Measurements from ENCODE around the gene MID1.

Gene MID1

GRCh38 chrX:10518073-10518472 is 102.3 kb downstream of the MID1 start:
- TF ChIP-seq MYNN (tag by site-specific recombination; IDR thresholded peaks at IDR 0.05; ENCODE audit: borderline replicate concordance) (no peak), ZNF585B (tag by site-specific recombination; IDR thresholded peaks at IDR 0.05) (no peak), SCRT1 (tag by site-specific recombination; IDR thresholded peaks at IDR 0.05; ENCODE audit: borderline replicate concordance) (no peak), ZBTB26 (tag by site-specific recombination; optimal IDR thresholded peaks at IDR 0.05) (no peak), ZNF404 (tag by site-specific recombination; IDR thresholded peaks at IDR 0.05) (no peak), ZNF292 (tag by site-specific recombination; IDR thresholded peaks at IDR 0.05; ENCODE audit: borderline replicate concordance, low read depth) (no peak), GLIS2 (tag by site-specific recombination; IDR thresholded peaks at IDR 0.05) (no peak), WT1 (tag by site-specific recombination; IDR thresholded peaks at IDR 0.05) (no peak), ZNF184 (tag by site-specific recombination; IDR thresholded peaks at IDR 0.05) (no peak), ZNF707 (tag by site-specific recombination; IDR thresholded peaks at IDR 0.05) (no peak), ZNF514 (tag by site-specific recombination; IDR thresholded peaks at IDR 0.05) (no peak), ZNF280D (tag by site-specific recombination; IDR thresholded peaks at IDR 0.05) (no peak), ZNF416 (tag by site-specific recombination; IDR thresholded peaks at IDR 0.05) (no peak), ZNF148 (tag by site-specific recombination; IDR thresholded peaks at IDR 0.05; ENCODE audit: borderline replicate concordance) (no peak)
- Histone ChIP-seq H3K4me1 (ENCODE audit: control insufficient read depth, insufficient read depth, low read length) (no peaks in the 10 kb centered on the region), H3K27ac (ENCODE audit: extremely low read depth, low read depth, low read length) (no peak overlapping the region), H3K36me3 (ENCODE audit: control insufficient read depth in 2 of 2, insufficient read depth in 1 of 2, low read length in 2 of 2) (peaks cover 0 to 64% of the 10 kb centered on the region in 2 experiments; a peak in 1 of 3 replicates), H3K4me3 (ENCODE audit: low read depth, low read length) (no peak overlapping the region), H3K9me3 (ENCODE audit: control insufficient read depth, insufficient read depth, low read depth, low read length) (no peaks in the 10 kb centered on the region)
- CTCF ChIA-PET = no interaction called here
- POLR2A ChIA-PET = no interaction called here

DNA sequence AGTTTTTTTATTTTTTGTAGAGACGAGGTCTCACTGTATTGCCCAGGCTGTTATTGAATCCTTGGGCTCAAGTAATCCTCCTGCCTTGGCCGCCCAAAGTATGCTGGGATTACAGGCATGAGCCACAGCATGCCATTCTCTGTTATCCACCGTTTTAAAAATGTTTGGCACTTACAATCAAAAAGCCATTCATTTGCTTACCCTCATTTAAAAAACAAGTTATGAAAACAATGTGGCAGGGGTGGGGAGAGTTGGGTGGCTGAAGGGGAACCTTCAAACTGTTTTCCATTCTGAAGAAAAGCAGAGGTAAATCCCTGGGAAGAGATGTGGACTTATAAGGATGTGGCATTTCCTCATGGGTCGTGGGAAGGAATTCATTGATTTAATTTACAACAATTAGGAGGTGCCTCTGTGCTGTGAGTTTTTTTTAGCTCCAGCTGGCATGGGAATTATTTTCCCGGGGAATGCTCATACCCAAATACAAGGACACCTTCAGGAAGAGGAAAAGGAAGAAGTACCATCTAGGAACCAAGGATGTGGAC is 103.5 kb downstream of the MID1 start:
- ChIA-PET CTCF (no interaction called here), POLR2A (no interaction called here)
- Histone ChIP-seq H3K4me1 (ENCODE audit: control insufficient read depth, insufficient read depth, low read length) (no peaks in the 10 kb centered on the region), H3K9me3 (ENCODE audit: control insufficient read depth, insufficient read depth, low read depth, low read length) (no peaks in the 10 kb centered on the region), H3K4me3 (ENCODE audit: low read depth, low read length) (no peak overlapping the region), H3K36me3 (ENCODE audit: control insufficient read depth in 2 of 2, insufficient read depth in 1 of 2, low read length in 2 of 2) (peaks cover 0 to 55% of the 10 kb centered on the region in 2 experiments; a peak in 1 of 3 replicates), H3K27ac (ENCODE audit: extremely low read depth, low read depth, low read length) (no peak overlapping the region)
- TF ChIP-seq KLF10 (tag by site-specific recombination; IDR thresholded peaks at IDR 0.05) = no peak
- no peak for TF ChIP-seq CTCF (tag by site-specific recombination; IDR thresholded peaks at IDR 0.05)
- no peak for TF ChIP-seq ZNF558 (tag by site-specific recombination; IDR thresholded peaks at IDR 0.05)
- TF ChIP-seq ZNF510 (tag by site-specific recombination; IDR thresholded peaks at IDR 0.05; ENCODE audit: insufficient replicate concordance) = no peak
- no peak for TF ChIP-seq ZNF221 (tag by site-specific recombination; IDR thresholded peaks at IDR 0.05; ENCODE audit: borderline replicate concordance)
- no peak for TF ChIP-seq ZFP69B (tag by site-specific recombination; IDR thresholded peaks at IDR 0.05)
- TF ChIP-seq ZNF121 (tag by site-specific recombination; IDR thresholded peaks at IDR 0.05) = no peak
- TF ChIP-seq ZNF18 (tag by site-specific recombination; IDR thresholded peaks at IDR 0.05) = no peak
- no peak for TF ChIP-seq MEIS1 (CRISPR knock-in tag; IDR thresholded peaks at IDR 0.05; ENCODE audit: borderline replicate concordance)
- TF ChIP-seq ZNF391 (tag by site-specific recombination; IDR thresholded peaks at IDR 0.05; ENCODE audit: borderline replicate concordance, low read depth) = no peak
- TF ChIP-seq ZNF514 (tag by site-specific recombination; IDR thresholded peaks at IDR 0.05) = no peak
- TF ChIP-seq KLF8 (tag by site-specific recombination; IDR thresholded peaks at IDR 0.05) = no peak
